Measurements from ENCODE around the gene EFNA2.
"Not testable (repeated sequence)": the region's sequence is repeated elsewhere in the genome, so short reads cannot be mapped to it uniquely, and the experiment has no call there.

DNA sequence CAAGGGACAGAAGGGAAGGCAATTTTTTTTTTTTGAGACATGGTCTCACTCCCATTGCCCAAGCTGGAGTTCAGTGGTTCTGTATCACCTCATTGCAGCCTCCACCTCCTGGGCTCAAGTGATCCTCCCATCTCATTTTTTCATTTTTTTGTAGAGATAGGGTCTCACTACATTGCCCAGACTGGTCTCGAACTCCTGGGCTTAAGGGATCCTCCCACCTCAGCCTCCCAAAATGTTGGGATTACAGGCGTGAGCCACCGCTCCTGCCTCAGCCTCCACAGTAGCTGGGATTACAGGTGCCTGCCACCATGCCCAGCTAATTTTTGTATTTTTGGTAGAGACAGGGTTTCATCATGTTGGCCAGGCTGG lies 34.6 kb downstream of the EFNA2 start:
- not testable (repeated sequence) for TF ChIP-seq POLR2A (IDR thresholded peaks at IDR 0.05)
- TF ChIP-seq, protein P1, sequence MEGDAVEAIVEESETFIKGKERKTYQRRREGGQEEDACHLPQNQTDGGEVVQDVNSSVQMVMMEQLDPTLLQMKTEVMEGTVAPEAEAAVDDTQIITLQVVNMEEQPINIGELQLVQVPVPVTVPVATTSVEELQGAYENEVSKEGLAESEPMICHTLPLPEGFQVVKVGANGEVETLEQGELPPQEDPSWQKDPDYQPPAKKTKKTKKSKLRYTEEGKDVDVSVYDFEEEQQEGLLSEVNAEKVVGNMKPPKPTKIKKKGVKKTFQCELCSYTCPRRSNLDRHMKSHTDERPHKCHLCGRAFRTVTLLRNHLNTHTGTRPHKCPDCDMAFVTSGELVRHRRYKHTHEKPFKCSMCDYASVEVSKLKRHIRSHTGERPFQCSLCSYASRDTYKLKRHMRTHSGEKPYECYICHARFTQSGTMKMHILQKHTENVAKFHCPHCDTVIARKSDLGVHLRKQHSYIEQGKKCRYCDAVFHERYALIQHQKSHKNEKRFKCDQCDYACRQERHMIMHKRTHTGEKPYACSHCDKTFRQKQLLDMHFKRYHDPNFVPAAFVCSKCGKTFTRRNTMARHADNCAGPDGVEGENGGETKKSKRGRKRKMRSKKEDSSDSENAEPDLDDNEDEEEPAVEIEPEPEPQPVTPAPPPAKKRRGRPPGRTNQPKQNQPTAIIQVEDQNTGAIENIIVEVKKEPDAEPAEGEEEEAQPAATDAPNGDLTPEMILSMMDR (IDR thresholded peaks at IDR 0.05), result not testable (repeated sequence)
